ENCODE measurements around the gene GGNBP2. TPM values are rescaled to one million over a fixed set of nuclear protein-coding genes. Genes with fewer than 3 reads are reported as not detected.

Gene GGNBP2
- total and polyA plus RNA-seq, 2 of the 8 experiments (the other 6 are each of a cell fraction or from before 2014, with no cell fraction given): 29.2 to 35.8 TPM

- TF ChIP-seq ATF2 (IDR thresholded peaks at IDR 0.05; ENCODE audit: low read length) (no peak), EP300 (IDR thresholded peaks at IDR 0.05; ENCODE audit: borderline replicate concordance in 1 of 2, low read depth in 2 of 2, low read length in 2 of 2) (no peak)
Observed at GRCh38 chr17:36629970-36630502, 85.3 kb downstream of the GGNBP2 start (continued).
